HG03135 (cell line): ENCODE measurements around the gene BGN.

Experiments used
- ATAC-seq: cut with Tn5 transposase; IDR thresholded peaks from one replicate; pipeline ENCODE4 v1.9.1; 2021; ENCODE audit warnings: mild to moderate bottlenecking, moderate library complexity; ENCODE audit not compliant: unreplicated experiment

Gene BGN

DNA sequence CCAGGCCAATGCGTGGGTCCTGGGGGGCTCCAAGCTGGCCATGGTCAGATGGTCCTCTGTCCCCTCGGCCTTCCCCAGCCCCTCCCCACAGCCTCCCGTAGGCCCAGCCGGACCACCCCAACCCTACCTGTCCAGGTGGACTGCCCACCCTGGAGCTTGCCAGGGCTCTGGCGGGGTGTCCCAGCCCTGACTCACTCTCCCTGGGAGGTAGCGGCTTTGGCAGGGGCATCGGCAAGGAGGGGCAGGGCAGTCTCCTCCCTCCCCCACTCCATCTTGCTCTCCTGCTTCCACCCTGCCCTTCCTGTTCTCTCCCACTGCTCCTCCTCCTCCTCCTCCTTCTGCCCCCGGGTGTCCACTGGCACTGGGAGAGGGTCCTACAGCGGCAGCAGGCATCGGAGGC is 7.4 kb downstream of the BGN start:
- no peak for ATAC-seq

DNA sequence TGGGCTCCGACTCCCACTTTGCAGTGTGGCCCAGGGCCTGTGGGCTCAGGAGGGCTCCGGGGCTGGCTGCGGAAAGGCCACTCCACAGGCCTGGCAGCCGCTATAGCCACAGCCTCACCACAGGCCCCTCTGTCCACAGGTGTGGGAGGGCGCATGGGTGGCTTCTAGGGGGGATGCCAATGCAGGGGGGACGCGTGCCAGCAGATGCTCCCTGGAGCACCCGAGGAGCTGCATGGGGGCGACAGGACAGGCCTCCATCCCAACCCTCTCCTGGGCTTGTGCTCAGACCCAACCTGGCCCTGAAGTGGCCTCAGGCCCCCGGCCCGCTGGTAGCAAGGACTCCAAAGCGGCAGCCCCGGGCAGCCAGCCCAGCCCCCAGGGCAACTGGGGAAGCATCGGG is 8.0 kb downstream of the BGN start:
- ATAC-seq = no peak

DNA sequence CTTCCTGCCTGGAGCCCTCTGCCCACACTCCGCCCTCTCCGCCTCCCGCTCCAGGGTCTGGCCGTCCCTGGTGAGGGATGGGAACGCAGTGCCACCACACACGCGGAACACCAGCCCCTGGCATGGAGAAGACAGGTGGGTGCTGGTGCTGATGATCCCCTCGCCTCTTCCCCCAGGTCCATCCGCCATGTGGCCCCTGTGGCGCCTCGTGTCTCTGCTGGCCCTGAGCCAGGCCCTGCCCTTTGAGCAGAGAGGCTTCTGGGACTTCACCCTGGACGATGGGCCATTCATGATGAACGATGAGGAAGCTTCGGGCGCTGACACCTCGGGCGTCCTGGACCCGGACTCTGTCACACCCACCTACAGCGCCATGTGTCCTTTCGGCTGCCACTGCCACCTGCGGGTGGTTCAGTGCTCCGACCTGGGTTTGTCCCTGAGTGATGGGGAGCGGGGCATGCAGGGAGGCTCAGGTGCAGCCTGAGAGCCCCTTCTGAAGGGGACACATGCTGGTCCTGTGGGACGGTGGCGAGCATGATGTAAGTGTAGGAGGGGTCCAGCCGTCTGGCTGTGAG is 9.8 kb downstream of the BGN start:
- no peak for ATAC-seq

DNA sequence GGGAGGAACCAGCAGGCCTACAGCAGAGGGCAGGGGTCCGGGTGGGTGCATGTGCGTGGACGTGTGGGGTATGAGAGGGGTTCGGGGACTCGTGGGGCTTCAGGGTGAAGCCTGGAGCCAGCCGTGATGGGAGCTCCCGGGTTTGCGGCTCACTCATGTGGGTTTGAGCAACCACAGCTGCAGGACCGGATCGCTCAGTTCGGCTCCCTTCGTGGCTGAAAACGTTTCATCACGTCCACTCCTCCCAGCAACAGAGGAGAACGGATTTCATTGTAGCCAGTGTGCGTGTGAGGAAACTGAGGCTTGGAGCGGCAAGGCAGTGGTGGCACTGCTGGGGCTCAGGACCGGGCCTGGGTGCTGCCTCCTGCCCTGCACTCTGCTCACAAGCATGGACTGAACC is 10.6 kb downstream of the BGN start:
- ATAC-seq = no peak

DNA sequence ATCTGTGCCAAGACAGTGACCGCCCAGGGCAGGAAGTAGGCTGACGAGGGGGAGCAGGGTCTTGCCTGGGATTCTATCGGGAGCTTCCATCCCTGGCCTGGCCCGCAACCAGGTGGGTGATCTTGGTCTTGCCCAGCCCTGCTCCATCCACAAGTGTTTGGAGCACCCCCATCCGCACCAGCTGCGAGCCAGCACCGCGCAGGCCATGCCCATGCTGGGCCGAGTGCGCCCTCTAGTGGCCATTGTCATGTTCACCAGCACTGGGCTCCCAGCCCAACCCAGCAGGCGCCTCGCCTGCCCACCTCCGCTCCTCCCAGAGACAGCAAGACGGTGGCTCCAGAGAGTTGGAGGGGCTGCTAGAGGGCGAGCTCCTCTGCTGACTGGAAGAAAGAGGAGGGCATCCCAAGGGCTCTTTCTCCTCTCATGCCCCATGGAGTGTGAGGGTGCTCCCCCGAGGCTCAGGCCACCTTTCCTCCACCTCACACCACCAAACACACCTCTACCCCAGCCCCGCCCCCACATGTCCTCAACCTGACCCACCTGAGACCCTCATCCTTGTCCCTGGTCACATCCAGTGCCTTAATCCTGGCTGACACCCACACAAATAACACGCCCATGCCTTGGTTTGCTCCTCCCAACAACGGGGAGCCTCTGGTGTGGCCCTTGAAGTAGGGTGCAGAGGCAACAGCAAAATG is 12.9 kb downstream of the BGN start:
- ATAC-seq = peak; percentile 94

DNA sequence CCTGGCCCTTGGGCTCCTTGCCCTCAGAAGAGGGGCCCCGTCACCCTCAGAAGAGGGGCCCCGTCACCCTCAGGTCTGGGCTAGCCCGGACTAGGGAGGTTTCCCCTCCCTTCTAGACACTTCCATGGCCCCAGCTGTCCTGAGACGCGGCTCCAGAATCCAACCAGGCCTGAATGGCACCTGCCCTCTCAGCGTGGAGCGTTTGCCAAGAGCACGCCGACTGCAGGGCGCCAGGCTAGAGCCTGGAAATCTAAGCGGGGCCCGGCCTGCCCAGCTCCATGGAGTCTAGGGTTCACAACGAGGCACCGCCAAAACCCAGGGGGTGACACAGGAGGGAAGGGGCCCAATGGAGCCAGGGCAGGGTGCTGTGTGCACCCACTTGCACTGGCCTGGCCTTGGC is 14.8 kb downstream of the BGN start:
- ATAC-seq = no peak

DNA sequence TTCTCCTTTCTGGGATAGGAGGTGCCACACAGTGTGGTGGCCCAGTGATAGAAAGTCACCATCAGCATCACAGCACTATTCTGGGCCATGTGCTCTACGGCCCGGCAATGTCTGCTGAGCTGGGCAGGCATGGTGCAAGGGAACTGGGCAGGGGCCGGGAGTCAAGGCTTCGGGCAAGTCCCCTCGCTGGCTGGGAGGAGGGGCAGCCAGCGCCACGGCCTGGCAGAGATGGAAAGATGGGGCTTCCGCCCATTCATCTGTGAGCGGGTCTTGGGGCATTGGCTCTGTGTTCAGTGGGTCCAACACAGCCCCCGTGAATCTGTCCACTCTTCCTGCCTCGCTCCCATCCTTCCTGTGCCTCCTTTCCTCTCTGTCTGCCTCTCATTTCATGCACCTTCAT is 15.6 kb downstream of the BGN start:
- no peak for ATAC-seq

DNA sequence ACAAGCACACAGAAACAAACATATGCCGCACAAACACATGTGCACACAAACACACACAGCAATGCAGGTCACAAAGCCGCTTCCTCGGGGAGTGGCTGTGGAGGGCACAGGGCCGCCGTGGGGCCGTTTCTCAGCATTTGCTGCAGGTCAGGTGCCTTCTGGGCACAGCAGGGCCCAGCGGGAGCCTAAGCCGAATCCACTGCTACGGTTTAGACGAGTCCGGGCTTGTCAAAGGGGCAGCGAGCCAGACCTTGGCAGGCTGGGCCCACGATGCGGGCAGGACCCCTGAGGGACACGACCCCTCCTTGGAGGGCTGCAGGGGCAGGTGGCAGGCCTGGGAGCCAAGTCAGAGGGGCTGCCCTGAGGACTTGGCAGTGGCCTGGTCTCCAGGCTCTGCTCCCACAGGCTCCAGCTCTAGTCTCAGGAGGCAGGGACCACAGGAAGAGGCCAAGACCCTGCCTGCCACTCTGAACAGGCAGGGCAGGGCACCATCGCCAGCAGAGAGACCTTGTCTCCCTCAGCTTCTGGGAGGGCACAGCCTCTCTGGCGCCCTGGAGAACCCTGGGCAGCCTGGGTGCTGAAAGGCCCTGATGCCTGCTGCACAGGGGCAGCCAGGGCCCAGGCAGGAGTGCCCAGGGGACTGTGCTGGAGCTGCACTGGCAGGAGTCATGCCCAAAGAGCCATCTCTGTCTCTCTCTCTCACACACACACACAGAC is 17.2 kb downstream of the BGN start:
- no peak for ATAC-seq

DNA sequence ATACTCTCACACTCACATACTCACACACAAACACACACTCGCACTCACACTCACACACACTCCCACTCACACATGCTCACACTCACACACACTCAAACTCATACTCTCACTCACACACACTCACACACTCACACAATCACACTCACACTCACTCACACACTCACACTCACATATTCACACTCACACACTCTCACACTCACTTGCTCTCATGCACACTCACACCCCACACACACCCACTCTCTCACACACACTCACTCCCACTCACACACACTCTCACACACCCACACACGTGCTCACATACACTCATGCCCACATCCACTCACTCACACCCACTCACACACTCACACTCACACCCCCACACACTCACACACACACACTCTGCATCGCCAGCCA is 17.7 kb downstream of the BGN start:
- no peak for ATAC-seq

DNA sequence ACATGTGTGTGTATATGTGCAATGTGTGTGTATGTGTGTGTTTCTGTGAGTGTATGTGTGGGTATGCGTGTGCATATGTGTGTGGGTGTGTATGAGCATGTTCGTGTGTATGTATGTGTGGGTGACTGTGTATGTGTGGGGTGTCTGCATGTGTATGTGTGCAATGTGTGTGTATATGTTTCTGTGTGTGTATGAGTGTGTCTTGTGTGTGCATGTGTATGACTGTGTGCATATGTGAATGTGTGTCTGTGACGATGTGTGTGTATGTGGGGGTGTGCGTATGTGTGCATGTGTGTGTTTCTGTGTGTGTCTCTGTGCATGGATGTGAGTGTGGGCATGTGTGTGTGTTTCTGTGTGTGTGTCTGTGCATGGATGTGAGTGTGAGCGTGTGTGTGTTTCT is 18.5 kb downstream of the BGN start:
- ATAC-seq = no peak

DNA sequence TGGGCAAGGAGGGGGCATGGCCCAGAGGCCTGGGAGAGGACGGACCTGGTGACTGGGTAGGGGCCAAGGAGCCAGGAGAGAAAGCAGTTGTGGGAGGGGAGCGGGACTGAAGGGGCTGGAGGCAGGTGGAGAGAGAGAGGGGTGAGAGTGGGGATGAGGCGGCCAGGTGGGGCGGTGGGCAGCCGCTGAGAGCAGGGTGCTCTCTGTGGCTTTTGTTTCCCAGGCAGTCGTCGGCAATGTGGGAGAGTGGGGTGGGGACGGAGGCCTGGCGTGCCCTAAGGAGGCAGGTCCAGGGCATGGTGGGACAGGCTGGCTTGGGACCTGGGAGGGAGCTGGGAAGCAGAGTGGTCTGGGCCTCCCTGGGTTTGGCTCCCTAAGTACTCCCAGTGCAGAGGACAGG is 19.5 kb downstream of the BGN start:
- no peak for ATAC-seq

DNA sequence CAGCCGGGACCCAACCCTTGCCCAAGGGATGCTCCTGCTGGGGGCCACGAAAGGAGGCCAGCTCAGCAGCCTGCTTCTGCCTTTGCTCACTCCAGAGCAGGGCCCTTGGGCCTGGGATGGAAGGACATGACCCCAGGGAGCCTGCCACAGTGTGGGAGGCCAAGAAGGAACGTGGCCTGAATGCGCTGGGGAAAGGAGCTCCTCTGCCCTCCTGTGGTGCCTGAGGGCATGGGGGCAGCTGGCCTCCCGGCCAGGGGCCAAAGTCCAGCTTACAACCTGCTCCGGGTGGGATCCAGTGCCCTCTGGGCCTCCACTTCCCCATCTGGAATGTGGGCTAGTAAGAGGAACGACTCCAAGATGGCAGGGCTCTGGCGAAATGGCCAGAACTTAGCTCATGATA is 20.7 kb downstream of the BGN start:
- no peak for ATAC-seq

DNA sequence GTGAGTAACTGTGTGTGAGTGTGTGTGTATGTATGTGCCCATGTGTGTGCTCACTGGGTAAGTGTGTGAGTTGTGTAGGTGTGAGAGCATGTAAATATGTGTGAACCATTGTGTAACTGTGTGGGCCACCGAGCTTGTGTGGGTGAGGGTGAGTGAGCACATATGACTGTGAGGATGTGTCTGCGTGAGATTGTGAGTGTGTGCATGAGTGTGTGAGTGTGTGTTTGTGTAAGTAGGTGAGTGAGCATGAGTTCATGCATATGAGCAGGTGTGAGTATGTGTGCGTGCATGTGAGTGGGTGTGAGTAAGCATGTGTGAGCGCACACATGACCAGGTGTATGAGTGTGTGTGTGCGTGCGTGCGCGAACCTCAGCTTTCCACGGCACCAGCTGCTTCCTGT is 21.3 kb downstream of the BGN start:
- no peak for ATAC-seq

DNA sequence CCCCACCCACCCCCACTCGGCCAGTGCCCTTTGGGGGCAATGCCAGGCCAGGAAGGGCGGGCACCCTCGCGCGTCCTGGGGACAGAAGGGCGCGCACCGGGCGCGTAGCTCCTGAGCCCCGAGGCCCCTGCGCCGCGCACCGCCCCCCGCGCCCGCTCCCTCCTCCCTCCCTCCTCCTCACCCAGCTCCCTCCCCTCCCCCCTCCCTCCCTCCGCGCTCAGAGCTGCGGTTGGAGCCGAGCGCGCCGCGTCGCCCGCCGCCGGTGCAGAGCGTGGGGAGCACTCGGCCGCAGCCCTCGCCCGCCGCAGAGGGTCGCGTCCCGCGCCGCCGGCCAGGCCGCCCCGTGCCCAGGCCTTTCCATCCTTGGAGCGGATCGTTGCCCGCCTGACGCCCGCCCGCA is 22.6 kb downstream of the BGN start, which contains the start of gene ATP2B3:
ATP2B3 (plus strand) TSS at position 220 of the 400 bp plus-strand sequence. CDS start 18,606 bp downstream, outside the sequence.
- ATAC-seq = no peak

DNA sequence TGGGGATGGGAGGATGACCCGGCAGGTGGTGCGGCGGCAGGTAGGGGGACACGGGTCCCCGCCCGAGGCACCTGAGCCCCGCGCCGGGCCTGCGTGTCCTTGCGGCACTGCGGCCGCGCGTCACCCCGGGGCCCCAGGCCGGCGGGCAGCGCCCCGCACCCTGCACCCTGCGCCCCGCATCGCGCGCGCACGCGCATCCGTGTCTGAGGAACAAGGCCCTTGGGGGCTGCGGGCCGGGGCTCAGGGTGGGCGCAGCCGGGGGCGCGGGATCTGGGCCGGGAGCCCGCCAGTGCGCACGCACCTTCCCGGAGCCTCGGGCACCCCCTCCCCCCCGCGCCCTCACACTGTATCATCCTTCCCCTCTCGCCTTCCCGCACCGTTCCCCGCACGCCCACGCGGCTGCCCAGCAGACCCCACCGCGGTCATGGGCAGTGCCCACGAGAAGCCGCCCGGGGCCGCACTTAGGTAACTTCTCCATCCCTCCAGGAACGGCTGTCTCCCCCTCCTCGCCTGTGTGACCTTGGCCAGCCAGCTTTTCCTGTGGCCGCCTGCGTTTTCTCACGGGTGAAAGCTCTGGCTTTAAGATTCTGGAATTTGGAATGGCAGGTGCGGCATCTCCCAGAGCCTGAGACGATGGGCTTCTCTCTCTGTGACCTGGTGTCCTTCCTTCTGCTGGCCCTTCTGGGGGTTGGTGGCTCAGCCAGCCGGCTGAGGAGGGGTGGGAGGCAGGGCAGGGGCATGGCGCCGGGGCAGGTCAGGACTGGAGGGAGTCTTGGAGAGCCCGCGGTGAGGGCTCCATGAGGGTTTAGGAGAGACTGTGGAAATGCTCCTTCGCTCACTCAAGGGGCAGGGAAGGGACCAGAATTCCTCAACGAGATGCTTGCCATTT is 23.4 kb downstream of the BGN start:
- no peak for ATAC-seq

DNA sequence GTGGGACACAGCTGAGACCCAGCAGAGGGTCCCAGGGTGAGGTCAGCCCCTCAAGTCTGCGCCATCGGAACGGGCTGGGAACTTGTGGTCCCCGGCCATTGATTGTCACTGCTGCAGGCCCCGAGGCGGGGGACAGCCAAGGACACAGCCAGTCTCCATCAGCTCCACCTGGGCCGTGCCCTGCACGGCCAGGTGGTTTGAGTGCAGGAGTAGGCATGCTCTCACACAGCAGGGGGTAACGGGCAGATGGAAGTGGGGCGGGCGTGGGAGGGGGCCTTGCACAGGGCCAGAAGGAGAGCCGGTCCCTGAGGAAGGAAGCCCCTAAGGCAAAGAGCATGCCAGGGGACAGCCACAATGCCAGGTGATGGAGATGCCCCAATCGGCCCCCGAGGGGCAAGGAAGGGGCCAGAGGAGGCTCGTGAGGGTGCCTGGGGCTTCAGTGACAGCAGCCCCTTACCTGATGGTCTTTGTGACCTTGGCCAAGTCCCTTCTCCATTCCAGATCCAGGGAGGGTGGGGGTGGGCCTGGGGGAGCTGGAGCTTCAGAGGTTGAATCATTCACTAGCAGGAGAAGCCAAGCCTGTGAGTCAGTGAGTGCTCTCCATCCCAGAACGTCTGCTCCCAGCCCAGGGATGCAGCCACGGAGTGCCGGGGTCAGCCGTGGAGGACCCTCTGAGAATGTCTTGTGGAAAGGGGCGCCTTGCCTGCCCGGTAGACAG is 24.9 kb downstream of the BGN start:
- ATAC-seq = no peak

DNA sequence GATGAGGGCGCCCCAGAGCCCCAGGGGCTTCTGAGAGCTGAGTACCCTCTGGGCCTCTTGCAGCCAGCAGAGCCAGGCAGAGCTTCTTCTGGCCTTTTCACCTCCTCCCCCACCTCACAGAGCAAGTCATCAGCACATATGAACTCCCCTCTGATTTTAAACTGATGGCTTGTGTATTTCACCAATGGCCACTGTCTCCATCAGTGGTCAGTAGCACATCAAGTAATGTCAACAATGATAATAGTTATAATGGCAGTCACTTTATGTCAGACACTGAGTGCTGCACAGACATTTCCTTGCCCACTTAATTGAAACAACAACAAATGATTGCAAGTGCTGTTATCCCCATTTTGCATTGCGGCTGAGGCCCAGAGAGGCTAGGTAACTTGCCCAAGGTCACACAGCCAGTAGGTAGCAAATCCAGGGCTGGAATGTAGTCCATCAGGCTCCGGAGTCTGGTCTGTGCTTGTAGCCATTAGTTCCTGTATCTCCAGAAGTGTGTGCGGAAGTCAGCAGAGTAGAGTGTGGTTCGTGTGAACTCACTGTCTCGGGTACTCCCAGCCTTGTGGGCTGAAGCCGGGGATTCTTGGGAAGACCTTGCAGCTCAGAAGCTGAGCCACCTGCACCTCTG is 25.6 kb downstream of the BGN start:
- no peak for ATAC-seq

DNA sequence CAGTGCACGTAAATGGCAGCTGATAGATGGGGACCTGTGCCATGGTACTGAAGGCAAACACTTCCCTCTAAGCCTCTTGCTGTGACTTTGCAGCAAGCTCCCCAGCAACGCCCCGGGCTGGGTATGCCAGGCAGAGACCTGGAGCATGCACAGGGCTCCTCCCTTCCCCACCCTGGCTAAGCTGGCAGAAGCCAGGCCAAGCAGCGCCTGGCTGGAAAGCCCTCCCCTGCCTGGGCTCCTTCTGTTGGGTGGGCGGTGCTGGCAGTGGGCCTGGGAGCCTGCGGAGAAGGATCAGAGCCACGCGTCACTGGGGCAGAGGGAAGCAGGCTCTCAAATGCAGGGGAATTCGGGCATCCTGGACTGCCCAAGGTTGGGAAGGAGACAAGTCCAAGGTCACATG is 26.3 kb downstream of the BGN start:
- no peak for ATAC-seq

DNA sequence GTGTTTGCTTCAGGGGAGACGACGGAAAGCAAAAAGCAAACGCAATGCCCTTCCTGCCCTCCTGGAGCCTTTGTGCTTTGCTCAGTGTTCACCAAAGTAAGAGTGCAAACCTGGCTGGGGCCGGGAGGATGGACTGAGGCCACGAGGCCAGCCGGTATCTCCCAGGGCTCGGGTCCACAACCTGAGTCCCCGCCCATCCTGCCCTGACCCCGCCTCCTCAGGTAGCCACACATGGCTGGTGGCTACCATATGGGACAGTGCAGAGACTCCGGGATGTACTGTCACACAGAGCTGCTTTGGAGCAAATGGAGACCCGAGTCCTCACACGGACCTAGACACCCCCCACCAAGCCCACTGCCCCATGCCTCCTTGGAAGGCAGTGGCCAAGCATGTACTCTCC is 27.5 kb downstream of the BGN start:
- ATAC-seq = no peak

DNA sequence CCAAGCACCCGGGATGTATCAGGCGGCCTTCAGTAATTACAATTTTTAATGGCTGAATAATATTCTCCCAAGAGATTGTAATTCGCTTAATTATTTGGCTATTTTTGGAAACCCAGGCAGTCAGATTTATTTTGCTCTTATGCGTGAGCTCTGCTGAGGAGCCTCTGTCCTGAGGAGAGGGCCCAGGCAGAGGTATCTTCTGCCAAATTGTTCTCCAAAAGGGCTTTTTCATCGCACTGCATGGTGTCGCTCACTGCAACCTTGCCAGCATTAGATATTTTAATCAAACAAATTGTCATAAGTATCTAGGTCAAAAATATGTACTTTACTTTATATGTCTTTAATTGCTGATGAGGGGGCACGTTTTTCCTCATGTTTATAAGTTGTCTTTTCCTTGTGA is 28.5 kb downstream of the BGN start:
- ATAC-seq = no peak
